CD8-positive, alpha-beta memory T cell (primary cell): ENCODE results near the gene NOP53. TPM values are rescaled to one million over a fixed set of nuclear protein-coding genes. Genes with fewer than 3 reads are reported as not detected.
A peak's percentile ranks its signal among the peaks of the same experiment; 100 is the strongest.
"Not testable (repeated sequence)": the region's sequence is repeated elsewhere in the genome, so short reads cannot be mapped to it uniquely, and the experiment has no call there.

ENCODE experiments used
- CTCF ChIA-PET: fragments of 350-600 bp; sonication (Branson Sonifier 250); formaldehyde crosslinking; loops from one replicate; lab custom pipeline; 2021; ENCODE audit warnings: antibody characterized with exemption; lab: Charles Lee
- POLR2A ChIA-PET: fragments of 350-600 bp; sonication (Branson Sonifier 250); formaldehyde crosslinking; loops from one replicate; lab custom pipeline; 2021; ENCODE audit warnings: antibody characterized with exemption; lab: Charles Lee
- DNase-seq, 5 donors: peaks; one replicate each; pipeline versions ENCODE4 v3.0.0 to v3.0.0-alpha.2; 2020 to 2022; ENCODE audit warnings: mixed read lengths in 1 of 5
- H3K27ac ChIP-seq: one replicate; pipeline ENCODE4 v1.7.0; 2013; ENCODE audit warnings: low read depth, mild to moderate bottlenecking, low read length, moderate library complexity
- H3K27me3 ChIP-seq: 2 replicates; pipeline ENCODE4 v1.7.0; 2013; ENCODE audit warnings: low read length, mild to moderate bottlenecking; ENCODE audit not compliant: insufficient read depth, poor library complexity, severe bottlenecking
- H3K36me3 ChIP-seq: 2 replicates; pipeline ENCODE4 v1.7.0; 2013; ENCODE audit warnings: mild to moderate bottlenecking, low read length, moderate library complexity; ENCODE audit not compliant: insufficient read depth
- H3K4me1 ChIP-seq: 2 replicates; pipeline ENCODE4 v1.7.0; 2013; ENCODE audit warnings: mild to moderate bottlenecking, low read length, moderate library complexity; ENCODE audit not compliant: insufficient read depth
- H3K4me3 ChIP-seq: 2 replicates; pipeline ENCODE4 v1.7.0; 2013; ENCODE audit warnings: mild to moderate bottlenecking, low read length
- H3K9me3 ChIP-seq: 2 replicates; pipeline ENCODE4 v1.7.0; 2013; ENCODE audit warnings: mild to moderate bottlenecking, low read length
- H3K27ac Mint-ChIP-seq, 8 donors: one replicate each; pipeline ENCODE4 v1.8.0; 2020 to 2021; ENCODE audit warnings: mixed read lengths in 8 of 8, mild to moderate bottlenecking in 6 of 8, inconsistent platforms in 3 of 8, moderate library complexity in 3 of 8
- H3K27me3 Mint-ChIP-seq, 2 donors: one replicate each; pipeline ENCODE4 v1.8.0; 2020 to 2021; ENCODE audit warnings: mixed read lengths in 2 of 2, mild to moderate bottlenecking in 1 of 2, moderate library complexity in 1 of 2
- H3K36me3 Mint-ChIP-seq, 3 donors: one replicate each; pipeline ENCODE4 v1.8.0; 2020 to 2021; ENCODE audit warnings: mixed read lengths in 3 of 3, inconsistent platforms in 1 of 3, mild to moderate bottlenecking in 1 of 3
- H3K4me1 Mint-ChIP-seq, 3 donors: one replicate each; pipeline ENCODE4 v1.8.0; 2020 to 2021; ENCODE audit warnings: mixed read lengths in 3 of 3, inconsistent platforms in 1 of 3, mild to moderate bottlenecking in 1 of 3
- H3K4me3 Mint-ChIP-seq, 7 donors: one replicate each; pipeline ENCODE4 v1.8.0; 2020 to 2021; ENCODE audit warnings: mixed read lengths in 7 of 7, mild to moderate bottlenecking in 6 of 7, moderate library complexity in 4 of 7, inconsistent platforms in 2 of 7
- H3K9me3 Mint-ChIP-seq, 5 donors: one replicate each; pipeline ENCODE4 v1.8.0; 2020 to 2022; ENCODE audit warnings: mixed read lengths in 5 of 5, mild to moderate bottlenecking in 3 of 5, moderate library complexity in 2 of 5, inconsistent platforms in 1 of 5
- polyA plus RNA-seq: library from polyadenylated mRNA; unstranded; fragments of 300-500 nt; fragmentation: Illumina TruSeq; gene quantifications from one replicate; pipeline ENCODE4 v1.2.3, GENCODE V29; 2021
- total RNA-seq, 2 experiments: library from RNA; stranded (reverse); gene quantifications; one replicate each; pipeline ENCODE4 v1.2.3, GENCODE V29; 2021

Gene NOP53
- total and polyA plus RNA-seq, 3 experiments from 2014 or later = 196 to 243 (median 236) TPM

DNA sequence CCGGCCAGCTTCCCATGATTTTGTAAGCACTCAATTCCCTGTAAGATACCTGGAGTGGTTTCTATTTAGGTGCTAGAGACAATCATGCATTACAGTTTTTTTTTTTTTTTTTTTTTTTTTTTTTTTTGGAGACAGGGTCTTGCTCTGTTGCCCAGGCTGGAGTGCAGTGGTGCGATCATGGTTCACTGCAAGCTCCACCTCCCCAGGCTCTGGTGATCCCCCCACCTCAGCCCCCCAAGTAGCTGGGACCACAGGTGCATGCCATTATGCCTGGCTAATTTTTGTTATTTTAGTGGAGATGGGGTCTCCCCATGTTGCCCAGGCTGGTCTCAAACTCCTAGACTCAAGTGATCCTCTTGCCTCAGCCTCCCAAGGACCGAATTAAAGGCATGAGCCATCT is 19.4 kb downstream of the NOP53 start:
- H3K27me3 ChIP-seq, H3K27ac Mint-ChIP-seq, H3K36me3 Mint-ChIP-seq, H3K4me1 ChIP-seq, H3K27ac ChIP-seq, H3K4me3 Mint-ChIP-seq, DNase-seq, POLR2A ChIA-PET, H3K27me3 Mint-ChIP-seq, H3K36me3 ChIP-seq, H3K4me1 Mint-ChIP-seq, H3K9me3 ChIP-seq, H3K4me3 ChIP-seq, H3K9me3 Mint-ChIP-seq: not testable (repeated sequence)
- CTCF ChIA-PET = interaction anchor here (1.3 kb wide), 1 partner anchor 88 kb away, joined by 3 read pairs; no protein-coding TSS in a partner anchor

DNA sequence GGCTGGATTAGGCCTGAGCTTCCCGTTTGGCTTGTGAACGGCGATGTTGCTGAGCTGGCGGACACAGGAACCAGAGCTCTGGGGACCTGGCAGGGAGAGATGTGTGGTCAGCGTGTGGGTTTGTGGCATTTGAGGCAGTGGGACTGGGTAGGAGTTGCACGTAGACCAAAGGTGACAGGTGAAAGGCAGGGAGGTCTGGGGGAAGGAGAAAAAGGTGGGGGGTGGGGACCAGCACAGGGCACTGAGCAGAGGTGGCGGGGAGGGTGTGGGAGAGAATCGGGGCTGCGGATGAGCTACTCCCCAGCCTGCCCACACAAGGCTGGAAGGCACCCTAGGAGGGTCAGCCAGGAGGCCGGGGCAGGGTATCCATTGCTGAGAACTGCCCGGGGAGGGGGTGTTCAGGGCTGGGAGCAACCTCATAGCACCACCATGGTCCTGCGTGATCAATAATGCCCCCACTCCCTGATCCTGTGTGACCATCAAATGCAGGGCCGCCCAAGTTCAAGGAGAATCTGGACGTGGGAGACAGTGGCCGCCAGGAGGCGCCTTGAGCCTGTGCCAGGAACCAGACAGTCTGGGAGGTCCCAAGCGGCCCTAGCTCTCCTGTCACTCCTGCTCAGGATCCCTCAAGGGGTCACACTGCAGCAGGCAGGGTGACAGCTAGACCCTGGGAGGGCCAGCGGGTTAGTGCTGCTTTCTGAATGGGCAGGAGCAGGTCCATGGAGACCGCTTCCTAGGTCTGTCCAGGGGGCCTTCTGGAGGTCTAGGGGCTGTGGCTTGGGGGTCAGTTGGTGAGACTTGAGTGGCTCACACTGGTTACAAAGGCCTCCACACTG is 20.4 kb downstream of the NOP53 start:
- ChIA-PET POLR2A (no interaction called here), CTCF (interaction anchor here (1.2 to 1.3 kb wide), 3 partner anchors 11 to 99 kb away, joined by 3 to 5 read pairs (median 3); no protein-coding TSS in a partner anchor)
- Mint-ChIP-seq H3K9me3 (no peaks in the 10 kb centered on the region), H3K4me3 (no peak overlapping the region), H3K4me1 (peaks cover 3 to 6% (median 4%) of the 10 kb centered on the region in 3 donors), H3K27me3 (peaks cover 0 to 1% of the 10 kb centered on the region in 2 donors), H3K27ac (no peak overlapping the region), H3K36me3 (no peaks in the 10 kb centered on the region)
- H3K36me3 ChIP-seq = no peaks in the 10 kb centered on the region
- H3K27me3 ChIP-seq = no peaks in the 10 kb centered on the region
- no peaks in the 10 kb centered on the region for H3K9me3 ChIP-seq
- no peak overlapping the region for H3K27ac ChIP-seq
- no peaks in the 10 kb centered on the region for H3K4me1 ChIP-seq
- H3K4me3 ChIP-seq = no peak overlapping the region
- DNase-seq = peak in 3 of 5 donors; percentile 21 to 59 (median 28)

DNA sequence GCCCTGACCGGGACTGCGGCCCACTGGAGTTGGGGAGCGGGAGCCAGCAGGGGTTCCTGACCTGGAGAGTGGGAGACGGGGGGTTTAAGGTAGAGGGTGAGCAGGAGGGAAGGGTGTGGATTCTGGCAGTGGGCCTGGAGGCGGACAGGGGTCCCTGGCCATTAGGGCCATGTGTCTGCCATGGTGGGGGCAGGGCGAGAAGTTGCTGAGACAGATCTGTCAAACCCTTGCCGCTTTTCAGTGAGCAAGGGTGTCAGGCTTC is 20.9 kb downstream of the NOP53 start:
- Mint-ChIP-seq H3K36me3 (no peaks in the 10 kb centered on the region), H3K27ac (no peak overlapping the region), H3K9me3 (no peaks in the 10 kb centered on the region), H3K27me3 (peaks cover 0 to 1% of the 10 kb centered on the region in 2 donors), H3K4me3 (no peak overlapping the region), H3K4me1 (peaks cover 3 to 6% (median 4%) of the 10 kb centered on the region in 3 donors)
- ChIA-PET CTCF (interaction anchor here (1.0 to 1.2 kb wide), 3 partner anchors 10 to 98 kb away, joined by 3 to 5 read pairs (median 3); no protein-coding TSS in a partner anchor), POLR2A (no interaction called here)
- no peak overlapping the region for H3K27ac ChIP-seq
- no peaks in the 10 kb centered on the region for H3K4me1 ChIP-seq
- H3K4me3 ChIP-seq = no peak overlapping the region
- H3K27me3 ChIP-seq = no peaks in the 10 kb centered on the region
- no peak for DNase-seq
- H3K9me3 ChIP-seq = no peaks in the 10 kb centered on the region
- no peaks in the 10 kb centered on the region for H3K36me3 ChIP-seq

DNA sequence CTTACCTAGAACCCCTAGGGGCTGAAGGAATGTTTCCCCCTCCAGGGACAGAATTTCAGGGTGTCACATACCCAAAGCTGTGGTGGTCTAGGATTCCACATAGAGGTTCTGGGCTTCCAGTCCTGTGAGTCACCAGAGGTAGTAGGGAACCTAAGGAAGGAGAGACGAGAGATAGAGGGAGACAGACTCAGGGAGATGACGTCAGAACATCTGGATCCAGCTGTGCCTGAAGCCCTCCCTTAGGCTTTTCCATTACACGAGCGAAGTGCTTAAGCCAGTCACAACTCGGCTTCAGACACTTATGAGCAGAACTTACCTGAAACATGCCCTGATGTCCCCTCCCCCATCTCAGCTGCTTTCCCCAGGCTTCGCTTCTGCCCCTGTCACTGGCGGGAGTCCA is 21.3 kb downstream of the NOP53 start:
- CTCF ChIA-PET = interaction anchor here (1.0 to 1.4 kb wide), 2 partner anchors 13 to 24 kb away, joined by 3 to 7 read pairs; no protein-coding TSS in a partner anchor
- Histone ChIP-seq H3K4me3 (no peak overlapping the region), H3K9me3 (no peaks in the 10 kb centered on the region), H3K27me3 (no peaks in the 10 kb centered on the region), H3K4me1 (no peaks in the 10 kb centered on the region), H3K36me3 (no peaks in the 10 kb centered on the region), H3K27ac (no peak overlapping the region)
- Mint-ChIP-seq H3K27me3 (peaks cover 0 to 1% of the 10 kb centered on the region in 2 donors), H3K36me3 (no peaks in the 10 kb centered on the region), H3K27ac (no peak overlapping the region), H3K4me1 (peaks cover 3 to 6% (median 4%) of the 10 kb centered on the region in 3 donors), H3K9me3 (no peaks in the 10 kb centered on the region), H3K4me3 (no peak overlapping the region)
- POLR2A ChIA-PET = no interaction called here
- DNase-seq = no peak

DNA sequence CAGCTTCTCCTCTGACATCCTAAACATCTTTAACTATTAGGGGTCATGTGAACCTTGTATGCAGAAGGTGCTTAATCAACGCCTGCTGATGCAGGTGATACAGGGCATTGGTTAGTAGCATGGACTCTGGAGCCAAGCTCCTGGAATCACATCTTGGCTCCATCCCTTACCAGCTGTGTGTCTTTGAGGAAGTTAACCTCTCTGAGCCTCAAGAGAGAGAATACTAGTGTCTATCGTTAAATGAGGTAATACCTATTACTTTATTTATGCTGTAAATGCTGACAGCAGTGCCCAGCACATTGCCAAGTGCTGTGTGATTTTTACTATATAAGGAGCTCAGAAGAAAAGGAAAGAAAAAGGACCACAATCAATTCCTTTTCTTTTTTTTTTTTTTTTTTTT is 22.0 kb downstream of the NOP53 start:
- Mint-ChIP-seq H3K9me3 (no peaks in the 10 kb centered on the region), H3K27ac (no peak overlapping the region), H3K4me1 (peaks cover 3 to 6% (median 4%) of the 10 kb centered on the region in 3 donors), H3K27me3 (peaks cover 0 to 1% of the 10 kb centered on the region in 2 donors), H3K4me3 (no peak overlapping the region), H3K36me3 (no peaks in the 10 kb centered on the region)
- H3K27me3 ChIP-seq = no peaks in the 10 kb centered on the region
- POLR2A ChIA-PET = interaction anchor here (1.0 kb wide), 1 partner anchor 11 kb away, joined by 7 read pairs; the partner anchor contains the start of gene SELENOW
- CTCF ChIA-PET = interaction anchor here (1.0 to 1.6 kb wide), 3 partner anchors 13 to 23 kb away, joined by 3 to 7 read pairs (median 3); no protein-coding TSS in a partner anchor
- H3K9me3 ChIP-seq = no peaks in the 10 kb centered on the region
- H3K4me1 ChIP-seq = no peaks in the 10 kb centered on the region
- no peak overlapping the region for H3K27ac ChIP-seq
- no peak for DNase-seq
- no peak overlapping the region for H3K4me3 ChIP-seq
- no peaks in the 10 kb centered on the region for H3K36me3 ChIP-seq

DNA sequence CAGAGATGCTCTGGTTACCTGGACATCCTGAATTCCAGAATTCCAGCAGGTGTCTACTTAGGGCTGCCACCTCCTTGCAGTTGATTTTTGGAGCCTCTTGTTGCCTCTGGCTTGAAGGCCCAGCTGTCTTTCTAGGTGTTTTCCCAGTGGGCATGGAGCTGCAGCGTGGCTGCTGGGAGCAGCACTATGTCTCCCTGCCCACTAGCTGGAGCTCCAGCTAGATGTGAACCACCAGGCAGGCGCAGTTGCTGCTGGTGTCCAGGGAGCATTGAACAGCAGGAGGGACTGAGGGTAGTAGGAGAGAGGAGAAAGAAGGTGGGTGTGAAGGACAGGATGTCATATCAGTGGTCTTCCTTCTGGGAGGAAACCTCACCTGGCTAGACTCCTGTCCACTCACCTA is 23.3 kb downstream of the NOP53 start:
- Mint-ChIP-seq H3K4me1 (peaks cover 3 to 6% (median 4%) of the 10 kb centered on the region in 3 donors), H3K9me3 (no peaks in the 10 kb centered on the region), H3K4me3 (no peak overlapping the region), H3K27ac (no peak overlapping the region), H3K36me3 (no peaks in the 10 kb centered on the region), H3K27me3 (peaks cover 0 to 1% of the 10 kb centered on the region in 2 donors)
- Histone ChIP-seq H3K4me3 (no peak overlapping the region), H3K36me3 (no peaks in the 10 kb centered on the region), H3K4me1 (no peaks in the 10 kb centered on the region), H3K27ac (no peak overlapping the region), H3K9me3 (no peaks in the 10 kb centered on the region), H3K27me3 (no peaks in the 10 kb centered on the region)
- POLR2A ChIA-PET = no interaction called here
- CTCF ChIA-PET = interaction anchor here (1.6 kb wide), 1 partner anchor 17 kb away, joined by 3 read pairs; no protein-coding TSS in a partner anchor
- DNase-seq = no peak

DNA sequence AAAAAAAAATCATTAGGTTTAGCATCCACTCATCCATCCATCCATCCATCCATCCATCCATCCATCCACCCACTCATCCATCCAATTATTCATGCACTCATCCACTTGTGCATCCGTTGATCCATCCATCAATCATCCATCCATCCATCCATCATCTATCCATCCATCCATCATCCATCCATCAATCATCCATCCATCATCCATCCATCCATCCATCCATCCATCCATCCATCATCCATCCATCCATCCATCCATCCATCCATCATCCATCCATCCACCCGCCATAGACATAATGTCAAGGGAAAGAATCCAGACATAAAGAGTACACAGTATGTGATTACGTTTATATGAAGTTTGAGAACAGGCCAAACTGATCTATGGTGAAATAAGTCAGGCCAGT is 24.2 kb downstream of the NOP53 start:
- no peaks in the 10 kb centered on the region for H3K9me3 Mint-ChIP-seq
- no peaks in the 10 kb centered on the region for H3K36me3 ChIP-seq
- CTCF ChIA-PET = no interaction called here
- H3K27ac Mint-ChIP-seq = no peak overlapping the region
- DNase-seq = no peak
- no peak overlapping the region for H3K4me3 Mint-ChIP-seq
- H3K27me3 Mint-ChIP-seq = peaks cover 0 to 1% of the 10 kb centered on the region in 2 donors
- POLR2A ChIA-PET = no interaction called here
- H3K27ac ChIP-seq = no peak overlapping the region
- peaks cover 3 to 6% (median 4%) of the 10 kb centered on the region in 3 donors for H3K4me1 Mint-ChIP-seq
- no peaks in the 10 kb centered on the region for H3K27me3 ChIP-seq
- H3K4me1 ChIP-seq = no peaks in the 10 kb centered on the region
- H3K4me3 ChIP-seq = no peak overlapping the region
- H3K9me3 ChIP-seq = no peaks in the 10 kb centered on the region
- H3K36me3 Mint-ChIP-seq = no peaks in the 10 kb centered on the region

DNA sequence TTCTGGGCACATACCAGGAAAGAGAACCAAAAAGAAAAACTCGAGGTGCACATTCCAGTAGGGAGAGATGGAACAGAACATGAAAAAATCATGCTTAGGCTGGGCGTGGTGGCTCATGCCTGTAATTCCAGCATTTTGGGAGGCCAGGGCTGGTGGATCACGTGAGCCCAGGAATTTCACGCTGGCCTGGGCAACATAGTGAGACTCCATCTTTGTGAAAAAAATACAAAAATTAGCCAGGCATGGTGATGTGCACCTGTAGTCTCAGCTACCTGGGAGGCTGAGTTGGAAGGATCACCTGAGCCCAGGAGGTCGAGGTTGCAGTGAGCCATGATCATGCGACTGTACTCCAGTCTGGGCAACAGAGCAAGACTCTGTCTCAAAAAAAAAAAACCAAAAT is 25.9 kb downstream of the NOP53 start:
- POLR2A ChIA-PET, H3K36me3 ChIP-seq, DNase-seq, H3K27me3 Mint-ChIP-seq, H3K9me3 ChIP-seq, H3K36me3 Mint-ChIP-seq, H3K4me1 ChIP-seq, H3K27me3 ChIP-seq, H3K27ac Mint-ChIP-seq, H3K4me3 ChIP-seq, CTCF ChIA-PET, H3K4me1 Mint-ChIP-seq, H3K27ac ChIP-seq, H3K9me3 Mint-ChIP-seq: not testable (repeated sequence)
- peak overlapping the region in 1 of 7 donors; percentile 68 for H3K4me3 Mint-ChIP-seq
